HepG2 (cell line): ENCODE measurements around the gene RABL6. TPM values are rescaled to one million over a fixed set of nuclear protein-coding genes. Genes with fewer than 3 reads are reported as not detected.
A peak's percentile ranks its signal among the peaks of the same experiment; 100 is the strongest.

Source experiments
- AGO2 ChIP-seq: fragments of 200-400 bp; formaldehyde crosslinking; optimal IDR thresholded peaks from 2 replicates; pipeline ENCODE3; 2017; ENCODE audit warnings: mild to moderate bottlenecking, low read depth, low read length, moderate library complexity
- ARHGAP35 ChIP-seq: sonication (generic); formaldehyde crosslinking; IDR thresholded peaks from 2 replicates; pipeline ENCODE4 v1.9.0; 2022; ENCODE audit warnings: mild to moderate bottlenecking, inconsistent platforms, moderate library complexity, missing genetic modification reagents, borderline replicate concordance
- CBFB ChIP-seq: sonication (generic); formaldehyde crosslinking; IDR thresholded peaks from 2 replicates; pipeline ENCODE4 v1.4.0; 2020; ENCODE audit warnings: missing genetic modification reagents
- DMAP1 ChIP-seq: IDR thresholded peaks from 2 replicates; pipeline ENCODE4 v1.6.1; 2016
- HMG20B ChIP-seq: conservative IDR thresholded peaks from 2 replicates; pipeline ENCODE4 v1.6.1; 2016; ENCODE audit warnings: missing genetic modification reagents, missing compliant biosample characterization
- HNF4A ChIP-seq: sonication (generic); formaldehyde crosslinking; IDR thresholded peaks from 2 replicates; pipeline ENCODE4 v1.4.0; 2020; ENCODE audit warnings: missing genetic modification reagents
- KDM1A ChIP-seq: IDR thresholded peaks from 2 replicates; pipeline ENCODE4 v1.6.1; 2016; ENCODE audit warnings: missing compliant biosample characterization
- MAFG ChIP-seq: sonication (generic); formaldehyde crosslinking; IDR thresholded peaks from 2 replicates; pipeline ENCODE4 v1.5.1; 2020; ENCODE audit warnings: mild to moderate bottlenecking, missing genetic modification reagents
- NKX3-1 ChIP-seq: sonication (generic); formaldehyde crosslinking; IDR thresholded peaks from 2 replicates; pipeline ENCODE4 v1.5.0; 2020; ENCODE audit warnings: missing genetic modification reagents
- RFXANK ChIP-seq: IDR thresholded peaks from 2 replicates; pipeline ENCODE4 v1.6.1; 2016
- RXRA ChIP-seq: sonication (generic); formaldehyde crosslinking; IDR thresholded peaks from 2 replicates; pipeline ENCODE4 v1.5.1; 2020; ENCODE audit warnings: missing genetic modification reagents
- SMAD1 ChIP-seq: sonication (generic); formaldehyde crosslinking; IDR thresholded peaks from 2 replicates; pipeline ENCODE4 v1.4.0; 2020; ENCODE audit warnings: missing genetic modification reagents, low read depth, mild to moderate bottlenecking, borderline replicate concordance
- SMAD3 ChIP-seq: sonication (generic); formaldehyde crosslinking; IDR thresholded peaks from 2 replicates; pipeline ENCODE4 v1.4.0; 2020; ENCODE audit warnings: missing genetic modification reagents
- SMAD9 ChIP-seq: sonication (generic); formaldehyde crosslinking; IDR thresholded peaks from 2 replicates; pipeline ENCODE4 v1.5.1; 2020; ENCODE audit warnings: mild to moderate bottlenecking, missing genetic modification reagents
- SNRNP70 ChIP-seq: fragments of 200-400 bp; formaldehyde crosslinking; IDR thresholded peaks from 2 replicates; pipeline ENCODE4 v1.6.1; 2017; ENCODE audit warnings: mild to moderate bottlenecking, low read depth, low read length, moderate library complexity
- SRSF4 ChIP-seq: fragments of 200-400 bp; formaldehyde crosslinking; IDR thresholded peaks from one replicate; pipeline ENCODE4 v1.6.1; 2018; ENCODE audit warnings: mild to moderate bottlenecking, low read depth, low read length, moderate library complexity; ENCODE audit not compliant: poor library complexity, severe bottlenecking
- TBX3 ChIP-seq: fragments of 450-650 bp; IDR thresholded peaks from 2 replicates; pipeline ENCODE4 v1.6.1; 2017; ENCODE audit warnings: antibody characterized with exemption, mild to moderate bottlenecking, inconsistent platforms, borderline replicate concordance
- WIZ ChIP-seq: sonication (generic); formaldehyde crosslinking; IDR thresholded peaks from 2 replicates; pipeline ENCODE4 v1.5.1; 2020; ENCODE audit warnings: mild to moderate bottlenecking, missing genetic modification reagents
- ZMYM3 ChIP-seq: sonication (generic); formaldehyde crosslinking; IDR thresholded peaks from 2 replicates; pipeline ENCODE4 v1.5.1; 2020; ENCODE audit warnings: mild to moderate bottlenecking, missing genetic modification reagents
- ZNF12 ChIP-seq: sonication (generic); formaldehyde crosslinking; IDR thresholded peaks from 2 replicates; pipeline ENCODE4 v1.5.0; 2020; ENCODE audit warnings: missing genetic modification reagents
- ZNF367 ChIP-seq: sonication (generic); formaldehyde crosslinking; IDR thresholded peaks from 2 replicates; pipeline ENCODE4 v1.4.0; 2020; ENCODE audit warnings: missing genetic modification reagents, borderline replicate concordance
- ZNF431 ChIP-seq: sonication (generic); formaldehyde crosslinking; IDR thresholded peaks from 2 replicates; pipeline ENCODE4 v1.9.0; 2022; ENCODE audit warnings: missing genetic modification reagents, low read depth, mild to moderate bottlenecking, borderline replicate concordance
- ZNF674 ChIP-seq: sonication (generic); formaldehyde crosslinking; IDR thresholded peaks from 2 replicates; pipeline ENCODE4 v1.5.0; 2020; ENCODE audit warnings: low read depth, mild to moderate bottlenecking, missing genetic modification reagents
- ZNF737 ChIP-seq: sonication (generic); formaldehyde crosslinking; IDR thresholded peaks from 2 replicates; pipeline ENCODE4 v1.5.0; 2020; ENCODE audit warnings: missing genetic modification reagents, mild to moderate bottlenecking, borderline replicate concordance
- ZNF768 ChIP-seq: sonication (generic); formaldehyde crosslinking; IDR thresholded peaks from 2 replicates; pipeline ENCODE4 v1.4.0; 2020; ENCODE audit warnings: missing genetic modification reagents
- ZSCAN22 ChIP-seq: sonication (generic); formaldehyde crosslinking; IDR thresholded peaks from 2 replicates; pipeline ENCODE4 v1.4.0; 2020; ENCODE audit warnings: mild to moderate bottlenecking, missing genetic modification reagents
- ZSCAN29 ChIP-seq: sonication (generic); formaldehyde crosslinking; conservative IDR thresholded peaks from 2 replicates; pipeline ENCODE4 v1.4.0; 2020; ENCODE audit warnings: mild to moderate bottlenecking, missing genetic modification reagents
- polyA plus RNA-seq, 8 experiments: library from polyadenylated mRNA; depleted of rRNA in 3 of 8; stranded (reverse) in 7 of 8; unstranded in 1 of 8; fragments of >200 nt; fragmentation: Illumina TruSeq in 4 of 8; extraction: Trizol in 4 of 8; gene quantifications; 2 replicates each; pipeline versions ENCODE4 v1.2.1 to v1.2.3, GENCODE V29; 2011 to 2016; ENCODE audit warnings: low read depth in 4 of 8, missing spikeins in 1 of 8, mixed read lengths in 1 of 8; ENCODE audit not compliant: insufficient read depth in 1 of 8
- total RNA-seq, 5 experiments: library from RNA; depleted of rRNA; stranded (reverse); fragments of >200 nt; fragmentation: Illumina TruSeq; extraction: Trizol; gene quantifications; 2 replicates each; pipeline ENCODE4 v1.2.3, GENCODE V29; 2016; ENCODE audit warnings: low read depth in 1 of 5
- TF ChIP-seq, protein P1 (sequence below): sonication (generic); formaldehyde crosslinking; IDR thresholded peaks from 2 replicates; pipeline ENCODE4 v1.4.0; 2020; ENCODE audit warnings: mild to moderate bottlenecking, missing genetic modification reagents
- TF ChIP-seq, protein P2 (sequence below): sonication (generic); formaldehyde crosslinking; IDR thresholded peaks from 2 replicates; pipeline ENCODE4 v1.5.1; 2020; ENCODE audit warnings: mild to moderate bottlenecking, missing genetic modification reagents, moderate library complexity

Gene RABL6
- total and polyA plus RNA-seq, 2 of the 13 experiments (the other 11 are each of a cell fraction or from before 2014, with no cell fraction given): 81.5 to 125 TPM

DNA sequence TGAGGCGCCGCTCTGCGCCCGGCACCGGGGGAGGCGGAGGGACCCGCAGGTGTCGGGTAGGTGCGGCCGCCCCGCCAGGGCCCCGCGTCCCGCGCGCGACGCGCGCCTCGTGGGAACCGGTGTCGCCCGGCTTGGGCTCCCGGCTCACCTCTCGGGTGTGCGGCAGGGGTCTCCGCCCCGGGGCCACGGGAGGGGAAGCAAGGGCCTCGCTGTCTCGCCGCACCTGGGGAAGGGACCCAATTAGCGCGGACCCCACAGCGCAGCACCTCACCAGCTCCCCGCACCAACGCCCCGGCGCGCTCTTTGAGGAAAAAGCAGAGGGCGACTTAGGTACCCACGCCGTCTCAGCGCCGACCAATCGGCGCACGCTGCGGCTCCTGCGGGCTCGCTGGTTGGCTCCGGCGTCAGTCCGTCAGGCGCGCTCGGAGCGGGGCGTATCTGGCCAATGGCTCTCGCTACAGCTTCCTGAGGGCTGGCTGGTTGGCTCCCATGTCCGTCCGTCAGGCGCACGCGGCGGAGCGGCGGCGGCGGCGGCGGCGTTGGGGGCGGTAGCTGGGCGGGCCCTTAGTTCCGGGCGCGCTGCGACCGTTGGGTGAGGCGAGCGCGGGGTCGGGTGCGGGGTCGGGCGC, 78.3 kb downstream of the RABL6 start, which contains the start of gene TRAF2 (continued):
- TF ChIP-seq RFXANK (CRISPR knock-in tag): no peak
- TF ChIP-seq ZSCAN22 (CRISPR knock-in tag): no peak
- TF ChIP-seq HMG20B (CRISPR knock-in tag): no peak
- no peak for TF ChIP-seq HNF4A (CRISPR knock-in tag)
- TF ChIP-seq SNRNP70: no peak
- TF ChIP-seq ZMYM3 (CRISPR knock-in tag): no peak
- TF ChIP-seq RXRA: no peak
- TF ChIP-seq NKX3-1 (CRISPR knock-in tag): peak; percentile 81; the same call in 1 of the 2 replicates
- TF ChIP-seq ZNF737 (CRISPR knock-in tag): no peak
- TF ChIP-seq, protein P1, sequence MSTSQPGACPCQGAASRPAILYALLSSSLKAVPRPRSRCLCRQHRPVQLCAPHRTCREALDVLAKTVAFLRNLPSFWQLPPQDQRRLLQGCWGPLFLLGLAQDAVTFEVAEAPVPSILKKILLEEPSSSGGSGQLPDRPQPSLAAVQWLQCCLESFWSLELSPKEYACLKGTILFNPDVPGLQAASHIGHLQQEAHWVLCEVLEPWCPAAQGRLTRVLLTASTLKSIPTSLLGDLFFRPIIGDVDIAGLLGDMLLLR (CRISPR knock-in tag): peak; percentile 64; the same call in 1 of the 2 replicates
- TF ChIP-seq SMAD1 (CRISPR knock-in tag): no peak
- TF ChIP-seq CBFB (CRISPR knock-in tag): peak; percentile 64; the same call in 1 of the 2 replicates
- TF ChIP-seq ZSCAN29 (CRISPR knock-in tag): no peak
- TF ChIP-seq ZNF367 (CRISPR knock-in tag): no peak
- no peak for TF ChIP-seq TBX3
- TF ChIP-seq MAFG (CRISPR knock-in tag): no peak
- TF ChIP-seq ZNF12: no peak
- TF ChIP-seq SMAD9 (CRISPR knock-in tag): no peak
- no peak for TF ChIP-seq SRSF4
- TF ChIP-seq, protein P2, sequence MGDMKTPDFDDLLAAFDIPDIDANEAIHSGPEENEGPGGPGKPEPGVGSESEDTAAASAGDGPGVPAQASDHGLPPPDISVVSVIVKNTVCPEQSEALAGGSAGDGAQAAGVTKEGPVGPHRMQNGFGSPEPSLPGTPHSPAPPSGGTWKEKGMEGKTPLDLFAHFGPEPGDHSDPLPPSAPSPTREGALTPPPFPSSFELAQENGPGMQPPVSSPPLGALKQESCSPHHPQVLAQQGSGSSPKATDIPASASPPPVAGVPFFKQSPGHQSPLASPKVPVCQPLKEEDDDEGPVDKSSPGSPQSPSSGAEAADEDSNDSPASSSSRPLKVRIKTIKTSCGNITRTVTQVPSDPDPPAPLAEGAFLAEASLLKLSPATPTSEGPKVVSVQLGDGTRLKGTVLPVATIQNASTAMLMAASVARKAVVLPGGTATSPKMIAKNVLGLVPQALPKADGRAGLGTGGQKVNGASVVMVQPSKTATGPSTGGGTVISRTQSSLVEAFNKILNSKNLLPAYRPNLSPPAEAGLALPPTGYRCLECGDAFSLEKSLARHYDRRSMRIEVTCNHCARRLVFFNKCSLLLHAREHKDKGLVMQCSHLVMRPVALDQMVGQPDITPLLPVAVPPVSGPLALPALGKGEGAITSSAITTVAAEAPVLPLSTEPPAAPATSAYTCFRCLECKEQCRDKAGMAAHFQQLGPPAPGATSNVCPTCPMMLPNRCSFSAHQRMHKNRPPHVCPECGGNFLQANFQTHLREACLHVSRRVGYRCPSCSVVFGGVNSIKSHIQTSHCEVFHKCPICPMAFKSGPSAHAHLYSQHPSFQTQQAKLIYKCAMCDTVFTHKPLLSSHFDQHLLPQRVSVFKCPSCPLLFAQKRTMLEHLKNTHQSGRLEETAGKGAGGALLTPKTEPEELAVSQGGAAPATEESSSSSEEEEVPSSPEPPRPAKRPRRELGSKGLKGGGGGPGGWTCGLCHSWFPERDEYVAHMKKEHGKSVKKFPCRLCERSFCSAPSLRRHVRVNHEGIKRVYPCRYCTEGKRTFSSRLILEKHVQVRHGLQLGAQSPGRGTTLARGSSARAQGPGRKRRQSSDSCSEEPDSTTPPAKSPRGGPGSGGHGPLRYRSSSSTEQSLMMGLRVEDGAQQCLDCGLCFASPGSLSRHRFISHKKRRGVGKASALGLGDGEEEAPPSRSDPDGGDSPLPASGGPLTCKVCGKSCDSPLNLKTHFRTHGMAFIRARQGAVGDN: peak; percentile 53
- TF ChIP-seq SMAD3: no peak
- TF ChIP-seq ZNF674 (CRISPR knock-in tag): no peak
- TF ChIP-seq ZNF431 (CRISPR knock-in tag): no peak
- TF ChIP-seq KDM1A (CRISPR knock-in tag): no peak
- TF ChIP-seq ZNF768 (CRISPR knock-in tag): 0 out of 2 replicates have a peak, but pooled peaks have one; percentile 35
- TF ChIP-seq DMAP1 (CRISPR knock-in tag): peak; percentile 57
- TF ChIP-seq ARHGAP35 (CRISPR knock-in tag): no peak
- TF ChIP-seq WIZ (CRISPR knock-in tag): no peak
- TF ChIP-seq AGO2: peak; percentile 55
